Stimulated activated CD8-positive, alpha-beta memory T cell treated with anti-CD3 and anti-CD28 coated beads, Interleukin-4, amount 100 ng/mL, for 1 hour (primary cell): Measurements from ENCODE around the gene GNE.

Experiments
- DNase-seq, 2 donors: peaks; one replicate each; pipeline ENCODE4 v3.0.0-alpha.2; 2020; ENCODE audit warnings: low read depth in 2 of 2, low spot score in 1 of 2

GNE gene

GRCh38 chr9:36169708-36170107, 88.5 kb downstream of the GNE start:
- DNase-seq: no peak

- no peak for DNase-seq
Observed at GRCh38 chr9:36169166-36169565, 89.1 kb downstream of the GNE start, which contains the start of gene CCIN. Gene CCIN (plus strand): TSS chr9:36169388. CDS start chr9:36169503, 115 bp downstream.

- peak; percentile 63 to 67 for DNase-seq
Observed at GRCh38 chr9:36166168-36166927, 91.9 kb downstream of the GNE start.

- no peak for DNase-seq
Observed at GRCh38 chr9:36165826-36166167, 92.5 kb downstream of the GNE start.

- no peak for DNase-seq
Observed at GRCh38 chr9:36164989-36165388, 93.3 kb downstream of the GNE start.
